GM23338 (cell line): ENCODE data around the gene GRK4. TPM values are rescaled to one million over a fixed set of nuclear protein-coding genes. Genes with fewer than 3 reads are reported as not detected.

Experiments
- ETS1 ChIP-seq: IDR thresholded peaks from 2 replicates; pipeline ENCODE4 v1.6.1; 2016; ENCODE audit warnings: antibody characterized with exemption
- EZH2 ChIP-seq: fragments of 200-600 bp; sonication (generic); IDR thresholded peaks from one replicate; pipeline ENCODE4 v1.8.0; 2017; ENCODE audit warnings: antibody characterized with exemption, mild to moderate bottlenecking, low read depth; ENCODE audit not compliant: unreplicated experiment
- REST ChIP-seq: IDR thresholded peaks from one replicate; pipeline ENCODE4 v1.6.1; 2018; ENCODE audit warnings: antibody characterized with exemption; ENCODE audit not compliant: unreplicated experiment
- STAT1 ChIP-seq: IDR thresholded peaks from one replicate; pipeline ENCODE4 v1.6.1; 2016; ENCODE audit warnings: antibody characterized with exemption; ENCODE audit not compliant: unreplicated experiment
- ZNF462 ChIP-seq: fragments of 250-450 bp; sonication (Bioruptor Pico); IDR thresholded peaks from 2 replicates; pipeline ENCODE4 v1.5.0; 2020; ENCODE audit warnings: mild to moderate bottlenecking, moderate library complexity
- polyA plus RNA-seq: library from polyadenylated mRNA; unstranded; fragments of >200 nt; fragmentation: Nextera tagmentation; extraction: Ambion mirVana; gene quantifications from 2 replicates; pipeline ENCODE4 v1.2.1, GENCODE V29; 2016
- total RNA-seq: library from RNA; depleted of rRNA; stranded (reverse); fragments of >200 nt; shearing (Covaris generic); gene quantifications from 2 replicates; pipeline ENCODE4 v1.2.3, GENCODE V29; 2014

GRK4 gene
- total and polyA plus RNA-seq, 2 experiments from 2014 or later: 1.3 to 1.4 TPM

DNA sequence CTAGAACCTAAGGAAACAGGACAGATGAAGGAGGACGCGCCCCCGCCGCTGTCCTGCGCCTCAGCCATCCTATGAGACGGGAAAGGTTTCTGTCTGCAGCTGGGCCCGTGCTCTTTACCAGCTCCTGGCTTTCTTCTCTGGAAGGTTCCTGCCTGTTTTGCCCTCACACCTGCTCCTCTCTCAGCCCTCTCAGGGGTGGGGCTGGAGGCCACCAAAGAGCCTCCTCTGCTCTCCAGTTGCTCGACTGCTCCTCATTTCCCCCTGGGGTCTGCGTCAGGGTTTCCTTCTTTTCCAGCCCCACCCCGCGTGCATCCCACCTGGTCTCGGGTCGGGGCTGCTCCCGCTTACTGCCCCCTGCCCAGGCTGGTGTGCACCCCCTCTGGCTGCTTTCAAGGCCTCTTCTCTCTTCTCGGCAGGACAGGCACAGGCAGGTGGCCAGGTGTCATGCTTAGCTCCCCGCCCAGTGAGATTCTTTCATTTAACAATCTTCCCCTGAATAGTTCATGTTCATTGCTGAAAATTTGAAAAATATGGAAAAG lies 106.4 kb downstream of the GRK4 start (continued):
- TF ChIP-seq ZNF462 (CRISPR knock-in tag) (no peak), ETS1 (no peak), STAT1 (no peak), EZH2 (no peak), REST (no peak)
